T-cell (primary cell): Measurements from ENCODE around the gene KCNMB1. TPM values are rescaled to one million over a fixed set of nuclear protein-coding genes. Genes with fewer than 3 reads are reported as not detected.

Experiments
- ATAC-seq, 4 experiments: fragments of 200-7000 bp in 3 of 4; fragments of 150-1000 bp in 1 of 4; cut with Tn5 transposase; replicated peaks in 1 of 4; 1 replicate in 3 of 4; 2 replicates in 1 of 4; pipeline ENCODE4 v1.10.0; 2021; ENCODE audit warnings: moderate library complexity in 3 of 4, mild to moderate bottlenecking in 2 of 4, moderate number of reproducible peaks in 1 of 4
- CTCF ChIA-PET, 2 donors: fragments of 300-600 bp; sonication (Branson Sonifier 250); formaldehyde crosslinking; loops; one replicate each; lab custom pipeline; 2022; ENCODE audit warnings: antibody characterized with exemption in 2 of 2; lab: Charles Lee
- POLR2A ChIA-PET, 2 donors: fragments of 300-600 bp; sonication (Branson Sonifier 250); formaldehyde crosslinking; loops; one replicate each; lab custom pipeline; 2022; ENCODE audit warnings: antibody characterized with exemption in 2 of 2; lab: Charles Lee
- DNase-seq, 35 experiments: peaks; one replicate each; pipeline versions ENCODE4 v3.0.0 to v3.0.0-alpha.2; 2013 to 2023
- H3K27ac ChIP-seq: one replicate; pipeline ENCODE4 v1.5.1; 2013; ENCODE audit warnings: low read length
- H3K27me3 ChIP-seq, 2 experiments: replicated peaks in 1 of 2; 1 replicate in 1 of 2; 2 replicates in 1 of 2; pipeline versions ENCODE4 v1.6.1 to v1.7.0; 2013; ENCODE audit warnings: low read length in 1 of 2, mixed read lengths in 1 of 2; ENCODE audit not compliant: control insufficient read depth in 2 of 2, insufficient read depth in 2 of 2; ENCODE audit errors: extremely low read depth in 1 of 2
- H3K36me3 ChIP-seq, 2 donors: 1 replicate in 1 of 2; 2 replicates in 1 of 2; pipeline versions ENCODE4 v1.6.1 to v1.7.0; 2013; ENCODE audit warnings: low read length in 1 of 2; ENCODE audit not compliant: control insufficient read depth in 2 of 2, insufficient read depth in 1 of 2; ENCODE audit errors: extremely low read depth in 1 of 2
- H3K4me1 ChIP-seq, 2 experiments: 1 replicate in 1 of 2; 2 replicates in 1 of 2; pipeline versions ENCODE4 v1.6.1 to v1.7.0; 2013; ENCODE audit warnings: low read length in 2 of 2, mixed read lengths in 1 of 2; ENCODE audit not compliant: insufficient read depth in 2 of 2, control insufficient read depth in 1 of 2; ENCODE audit errors: extremely low read depth in 1 of 2
- H3K4me3 ChIP-seq, 2 donors: 1 replicate in 1 of 2; 2 replicates in 1 of 2; pipeline versions ENCODE4 v1.5.1 to v1.7.0; 2013; ENCODE audit warnings: mild to moderate bottlenecking in 2 of 2, low read length in 1 of 2, moderate library complexity in 1 of 2; ENCODE audit not compliant: control insufficient read depth in 1 of 2; ENCODE audit errors: extremely low read depth in 1 of 2
- H3K9me3 ChIP-seq: 2 replicates; pipeline ENCODE4 v1.7.0; 2013
- H3K27ac Mint-ChIP-seq, 2 donors: one replicate each; pipeline ENCODE4 v1.8.0; 2020 to 2021; ENCODE audit warnings: mild to moderate bottlenecking in 2 of 2, mixed read lengths in 2 of 2
- H3K27me3 Mint-ChIP-seq, 2 donors: one replicate each; pipeline ENCODE4 v1.8.0; 2021 to 2022; ENCODE audit warnings: mixed read lengths in 2 of 2
- H3K36me3 Mint-ChIP-seq: one replicate; pipeline ENCODE4 v1.8.0; 2021; ENCODE audit warnings: mixed read lengths
- H3K4me1 Mint-ChIP-seq, 3 donors: one replicate each; pipeline ENCODE4 v1.8.0; 2020 to 2022; ENCODE audit warnings: mixed read lengths in 3 of 3, mild to moderate bottlenecking in 1 of 3
- H3K4me3 Mint-ChIP-seq, 3 donors: one replicate each; pipeline ENCODE4 v1.8.0; 2020 to 2022; ENCODE audit warnings: mild to moderate bottlenecking in 3 of 3, mixed read lengths in 3 of 3, moderate library complexity in 3 of 3
- H3K9me3 Mint-ChIP-seq, 3 donors: one replicate each; pipeline ENCODE4 v1.8.0; 2020 to 2022; ENCODE audit warnings: mixed read lengths in 3 of 3
- WGBS: methylation state at CpG from one replicate; pipeline ENCODE4 v1.1.5; 2013; ENCODE audit warnings: missing lambda C conversion rate; ENCODE audit not compliant: insufficient coverage; 5-methylcytosine and 5-hydroxymethylcytosine counted together
- total RNA-seq, 35 experiments: library from RNA in 6 of 35; stranded (reverse) in 6 of 35; fragments of 120-200 nt in 1 of 35; gene quantifications; one replicate each; pipeline versions ENCODE4 v1.2.1 to v1.2.4 and lab custom pipeline; 2013 to 2026

Gene KCNMB1
- total RNA-seq, 5 donors from 2014 or later (not counting 1 experiment from before 2014, with no cell fraction given): not detected

DNA sequence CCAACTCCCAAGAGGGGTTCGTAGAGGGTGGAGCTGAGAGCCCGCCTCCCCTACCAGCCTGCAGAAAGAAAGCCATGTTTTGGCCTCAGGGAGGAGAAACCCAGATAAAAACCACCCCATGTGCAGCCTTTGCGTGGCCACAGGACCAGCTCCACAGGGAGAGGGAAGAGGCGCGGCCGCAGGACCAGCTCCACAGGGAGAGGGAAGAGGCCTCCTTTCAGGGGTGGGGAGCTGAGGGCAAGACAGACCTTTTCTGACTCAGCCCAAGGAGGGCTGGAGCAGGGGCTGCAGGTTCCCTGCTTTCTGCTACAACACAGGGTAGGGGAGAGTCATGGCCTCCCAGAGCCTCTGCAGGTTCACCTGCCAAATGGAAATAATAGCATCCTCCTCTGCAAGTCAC is 37.6 kb upstream of the KCNMB1 start:
- Histone ChIP-seq H3K36me3 (no peaks in the 10 kb centered on the region), H3K27me3 (peaks cover 0 to 24% of the 10 kb centered on the region in 2 experiments), H3K27ac (no peak overlapping the region), H3K4me1 (no peaks in the 10 kb centered on the region), H3K9me3 (no peaks in the 10 kb centered on the region), H3K4me3 (no peak overlapping the region)
- CTCF ChIA-PET: interaction anchor here in 1 of 2 donors (1.1 kb wide), 1 partner anchor 8 kb away, joined by 3 read pairs; no protein-coding TSS in a partner anchor
- no peak for ATAC-seq
- no CpG with 5 or more reads among the region's 6 CpGs for WGBS
- H3K27me3 Mint-ChIP-seq: peaks cover 7% of the 10 kb centered on the region in 2 donors
- H3K27ac Mint-ChIP-seq: no peak overlapping the region
- H3K4me3 Mint-ChIP-seq: no peak overlapping the region
- no peaks in the 10 kb centered on the region for H3K9me3 Mint-ChIP-seq
- H3K36me3 Mint-ChIP-seq: no peaks in the 10 kb centered on the region
- DNase-seq: no peak
- H3K4me1 Mint-ChIP-seq: no peaks in the 10 kb centered on the region
- POLR2A ChIA-PET: no interaction called here

DNA sequence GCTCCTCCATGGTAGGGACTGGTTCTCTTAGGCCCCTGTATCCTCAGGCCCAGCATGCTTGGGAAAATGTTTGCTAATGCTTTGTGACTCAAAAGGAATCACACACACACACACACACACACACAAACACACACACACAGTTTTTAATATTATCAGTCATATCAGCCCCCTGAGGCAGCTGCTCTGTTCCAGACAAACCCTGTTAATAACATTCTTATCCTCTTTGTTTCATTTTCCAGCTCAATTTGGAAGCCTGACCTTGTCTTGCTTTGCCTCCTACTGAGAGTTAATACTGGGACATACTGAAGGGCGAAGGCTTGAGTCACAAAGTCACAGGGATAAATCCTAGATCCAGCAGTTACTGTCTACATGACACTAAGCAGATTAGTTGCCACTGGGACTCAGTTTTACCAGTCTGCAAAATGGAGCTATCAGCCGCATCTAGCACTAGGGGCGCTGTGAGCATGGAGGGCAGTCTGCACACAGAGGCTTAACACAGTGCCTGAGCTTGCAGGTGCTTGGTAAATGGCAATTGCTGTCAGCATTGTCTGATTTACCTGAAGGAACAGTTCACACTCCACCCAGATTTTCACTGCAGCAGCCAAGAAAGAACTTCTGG is 37.1 kb upstream of the KCNMB1 start:
- ChIA-PET CTCF (interaction anchor here in 1 of 2 donors (0.5 to 1.1 kb wide), 2 partner anchors 8 to 892 kb away, joined by 3 to 4 read pairs; no protein-coding TSS in a partner anchor), POLR2A (interaction anchor here in 1 of 2 donors (0.6 kb wide), 1 partner anchor 159 kb away, joined by 5 read pairs; no protein-coding TSS in a partner anchor)
- no peaks in the 10 kb centered on the region for H3K9me3 Mint-ChIP-seq
- no peaks in the 10 kb centered on the region for H3K9me3 ChIP-seq
- no peak overlapping the region for H3K27ac ChIP-seq
- H3K36me3 ChIP-seq: no peaks in the 10 kb centered on the region
- H3K36me3 Mint-ChIP-seq: no peaks in the 10 kb centered on the region
- no peak for ATAC-seq
- no peak overlapping the region for H3K4me3 Mint-ChIP-seq
- H3K4me1 Mint-ChIP-seq: no peaks in the 10 kb centered on the region
- H3K4me1 ChIP-seq: no peaks in the 10 kb centered on the region
- no peak overlapping the region for H3K27ac Mint-ChIP-seq
- no peak overlapping the region for H3K4me3 ChIP-seq
- no peak for DNase-seq
- WGBS: 84% methylated on average over 3 of the region's 3 CpGs
- peaks cover 0 to 24% of the 10 kb centered on the region in 2 experiments for H3K27me3 ChIP-seq
- peaks cover 7% of the 10 kb centered on the region in 2 donors for H3K27me3 Mint-ChIP-seq

DNA sequence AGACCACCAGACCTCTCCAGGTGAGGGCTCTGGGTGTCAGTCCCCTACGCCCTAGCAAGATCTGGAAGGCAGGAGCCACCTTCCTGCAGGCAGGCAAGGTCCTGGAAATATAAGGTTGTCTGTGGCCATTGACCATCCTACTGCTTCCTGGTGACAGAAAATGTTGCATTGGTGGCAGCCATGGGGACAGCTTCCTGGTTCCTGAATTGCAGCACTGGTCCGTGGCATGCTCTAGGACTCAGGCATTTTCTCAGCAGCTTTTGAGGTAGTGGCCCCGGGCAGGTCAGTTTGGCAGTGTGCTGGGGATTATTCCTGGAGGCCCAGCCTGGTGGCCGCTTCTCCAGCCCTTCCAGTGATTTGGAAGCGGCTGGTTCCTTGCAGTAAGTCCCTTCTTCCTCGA is 36.6 kb upstream of the KCNMB1 start:
- Mint-ChIP-seq H3K27ac (no peak overlapping the region), H3K4me3 (no peak overlapping the region), H3K9me3 (no peaks in the 10 kb centered on the region), H3K27me3 (peaks cover 7% of the 10 kb centered on the region in 2 donors), H3K4me1 (peaks cover 1 to 3% (median 2%) of the 10 kb centered on the region in 3 donors), H3K36me3 (no peaks in the 10 kb centered on the region)
- peaks cover 0 to 3% of the 10 kb centered on the region in 2 experiments for H3K4me1 ChIP-seq
- H3K9me3 ChIP-seq: no peaks in the 10 kb centered on the region
- no peak overlapping the region for H3K27ac ChIP-seq
- ChIA-PET POLR2A (interaction anchor here in 1 of 2 donors (0.6 kb wide), 1 partner anchor 159 kb away, joined by 5 read pairs; no protein-coding TSS in a partner anchor), CTCF (interaction anchor here in 1 of 2 donors (0.5 to 1.1 kb wide), 2 partner anchors 9 to 893 kb away, joined by 3 to 4 read pairs; no protein-coding TSS in a partner anchor)
- H3K4me3 ChIP-seq: no peak overlapping the region
- peaks cover 0 to 24% of the 10 kb centered on the region in 2 experiments for H3K27me3 ChIP-seq
- no peak for ATAC-seq
- DNase-seq: no peak
- WGBS: 76% methylated on average over 6 of the region's 6 CpGs
- no peaks in the 10 kb centered on the region for H3K36me3 ChIP-seq

DNA sequence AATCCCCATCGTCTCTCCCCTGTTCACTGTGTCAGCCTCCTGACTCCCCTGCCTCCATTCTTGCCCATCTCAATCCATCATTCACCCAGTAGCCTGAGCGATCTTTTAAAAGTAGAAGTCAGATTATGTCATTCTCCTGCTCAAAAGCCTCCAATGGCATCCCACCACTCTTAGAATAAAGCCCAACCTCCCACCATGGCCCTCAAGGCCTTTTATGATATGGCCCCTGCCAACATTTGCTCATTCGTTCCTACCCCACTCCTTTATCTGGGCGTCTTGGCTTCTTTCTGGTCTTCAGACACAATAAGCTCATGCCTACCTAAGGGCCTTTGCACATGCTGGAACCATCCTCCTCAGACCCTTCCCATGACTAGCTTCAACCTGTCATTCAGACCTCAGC is 35.5 kb upstream of the KCNMB1 start:
- DNase-seq (no peak), ATAC-seq (no peak)
- ChIA-PET POLR2A (no interaction called here), CTCF (interaction anchor here in 1 of 2 donors (1.0 to 1.5 kb wide), 2 partner anchors 9 to 10 kb away, joined by 3 read pairs; no protein-coding TSS in a partner anchor)
- Mint-ChIP-seq H3K9me3 (no peaks in the 10 kb centered on the region), H3K27me3 (peaks cover 5 to 7% of the 10 kb centered on the region in 2 donors), H3K4me1 (peaks cover 2 to 7% (median 4%) of the 10 kb centered on the region in 3 donors), H3K27ac (no peak overlapping the region), H3K36me3 (no peaks in the 10 kb centered on the region), H3K4me3 (no peak overlapping the region)
- Histone ChIP-seq H3K27me3 (peaks cover 0 to 24% of the 10 kb centered on the region in 2 experiments), H3K4me3 (no peak overlapping the region), H3K9me3 (no peaks in the 10 kb centered on the region), H3K4me1 (peaks cover 0 to 5% of the 10 kb centered on the region in 2 experiments), H3K36me3 (no peaks in the 10 kb centered on the region), H3K27ac (no peak overlapping the region)
- WGBS: 92% methylated on average over 4 of the region's 4 CpGs

DNA sequence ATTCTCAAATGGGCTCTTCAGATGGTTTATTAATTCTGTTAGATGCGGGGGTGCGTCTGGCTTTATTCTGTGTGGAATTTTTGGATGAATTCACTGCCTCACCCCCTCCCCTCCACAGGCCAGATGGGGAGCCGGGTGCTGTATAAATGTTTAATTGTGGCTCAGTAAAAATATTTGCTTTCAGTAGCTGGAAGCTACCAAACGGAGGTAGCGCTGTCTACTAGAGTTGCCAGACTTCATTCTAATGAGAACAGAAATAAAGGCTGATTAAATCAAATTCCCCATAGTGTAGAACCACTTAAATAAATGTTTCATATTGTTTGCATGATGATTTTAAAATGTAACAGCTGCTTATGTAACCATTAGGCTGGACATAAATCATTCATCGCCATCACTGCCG is 34.5 kb upstream of the KCNMB1 start:
- CTCF ChIA-PET: interaction anchor here in 1 of 2 donors (1.5 kb wide), 1 partner anchor 11 kb away, joined by 3 read pairs; no protein-coding TSS in a partner anchor
- Mint-ChIP-seq H3K4me3 (no peak overlapping the region), H3K4me1 (peaks cover 5 to 12% (median 6%) of the 10 kb centered on the region in 3 donors), H3K27ac (no peak overlapping the region), H3K9me3 (no peaks in the 10 kb centered on the region), H3K36me3 (no peaks in the 10 kb centered on the region), H3K27me3 (peaks cover 5 to 7% of the 10 kb centered on the region in 2 donors)
- no peak for DNase-seq
- no peak for ATAC-seq
- Histone ChIP-seq H3K27ac (no peak overlapping the region), H3K4me1 (peaks cover 0 to 5% of the 10 kb centered on the region in 2 experiments), H3K36me3 (no peaks in the 10 kb centered on the region), H3K27me3 (peaks cover 0 to 21% of the 10 kb centered on the region in 2 experiments), H3K9me3 (no peaks in the 10 kb centered on the region), H3K4me3 (no peak overlapping the region)
- POLR2A ChIA-PET: no interaction called here
- no CpG with 5 or more reads among the region's 7 CpGs for WGBS

DNA sequence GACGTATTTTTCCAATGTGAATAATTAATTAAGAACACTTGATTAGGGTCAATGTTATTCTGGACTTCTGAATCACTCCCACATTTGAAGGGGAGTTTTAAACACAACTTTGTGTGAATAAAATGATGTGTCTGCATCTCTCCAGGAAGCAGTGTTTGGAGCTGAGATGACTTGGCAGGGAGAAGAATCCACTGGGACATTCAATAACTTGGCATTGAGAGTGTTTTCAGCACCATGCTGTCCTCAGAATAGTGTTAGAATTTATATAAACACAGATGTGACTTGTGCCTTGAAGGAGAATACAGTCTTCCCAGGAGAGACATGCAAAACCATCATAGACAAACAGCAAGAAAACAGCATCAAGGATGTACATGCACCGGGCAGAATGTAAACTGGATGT is 32.7 kb upstream of the KCNMB1 start:
- H3K36me3 Mint-ChIP-seq: no peaks in the 10 kb centered on the region
- CTCF ChIA-PET: interaction anchor here (0.9 to 1.5 kb wide), 12 partner anchors 11 to 321 kb away, joined by 3 to 13 read pairs (median 4); no protein-coding TSS in a partner anchor
- ATAC-seq: no peak
- Histone ChIP-seq H3K4me3 (no peak overlapping the region), H3K36me3 (no peaks in the 10 kb centered on the region), H3K27ac (no peak overlapping the region), H3K9me3 (no peaks in the 10 kb centered on the region), H3K27me3 (peaks cover 0 to 15% of the 10 kb centered on the region in 2 experiments), H3K4me1 (peaks cover 7 to 8% of the 10 kb centered on the region in 2 experiments)
- H3K4me1 Mint-ChIP-seq: peaks cover 21 to 28% (median 22%) of the 10 kb centered on the region in 3 donors
- no peaks in the 10 kb centered on the region for H3K9me3 Mint-ChIP-seq
- WGBS: no CpG with 5 or more reads among the region's 2 CpGs
- POLR2A ChIA-PET: no interaction called here
- H3K27me3 Mint-ChIP-seq: peaks cover 1 to 7% of the 10 kb centered on the region in 2 donors
- DNase-seq: no peak
- no peak overlapping the region for H3K4me3 Mint-ChIP-seq
- no peak overlapping the region for H3K27ac Mint-ChIP-seq
